Ammon's horn (tissue), 1 donor: ENCODE measurements around the gene LARP6.

Source experiments
- DNase-seq: peaks from one replicate; pipeline ENCODE4 v3.0.0-alpha.2; 2016; ENCODE audit warnings: low spot score

The LARP6 gene

GRCh38 chr15:70794596-70795310 lies 59.2 kb downstream of the LARP6 start:
- no peak for DNase-seq

- DNase-seq: no peak
Observed at GRCh38 chr15:70793694-70794093, 60.3 kb downstream of the LARP6 start.

GRCh38 chr15:70792171-70792573 lies 61.8 kb downstream of the LARP6 start:
- no peak for DNase-seq

GRCh38 chr15:70791259-70791658 lies 62.7 kb downstream of the LARP6 start:
- DNase-seq: no peak

- DNase-seq: no peak
Observed at GRCh38 chr15:70789213-70789612, 64.7 kb downstream of the LARP6 start.

GRCh38 chr15:70788114-70789049 lies 65.6 kb downstream of the LARP6 start:
- no peak for DNase-seq

GRCh38 chr15:70786996-70787395 lies 67.0 kb downstream of the LARP6 start:
- peak; percentile 31 for DNase-seq

GRCh38 chr15:70783610-70784022 lies 70.3 kb downstream of the LARP6 start:
- DNase-seq: no peak

GRCh38 chr15:70783041-70783440 lies 70.9 kb downstream of the LARP6 start:
- DNase-seq: no peak

GRCh38 chr15:70781236-70781635 lies 72.7 kb downstream of the LARP6 start:
- no peak for DNase-seq
